Dedifferentiated amniotic fluid mesenchymal stem cell (primary cell): Measurements from ENCODE around the gene FOXRED2.
"Not testable (repeated sequence)": the region's sequence is repeated elsewhere in the genome, so short reads cannot be mapped to it uniquely, and the experiment has no call there.

Experiments used
- DNase-seq: peaks from one replicate; pipeline ENCODE4 v3.0.0-alpha.2; 2016; ENCODE audit errors: extremely low spot score

Gene FOXRED2

DNA sequence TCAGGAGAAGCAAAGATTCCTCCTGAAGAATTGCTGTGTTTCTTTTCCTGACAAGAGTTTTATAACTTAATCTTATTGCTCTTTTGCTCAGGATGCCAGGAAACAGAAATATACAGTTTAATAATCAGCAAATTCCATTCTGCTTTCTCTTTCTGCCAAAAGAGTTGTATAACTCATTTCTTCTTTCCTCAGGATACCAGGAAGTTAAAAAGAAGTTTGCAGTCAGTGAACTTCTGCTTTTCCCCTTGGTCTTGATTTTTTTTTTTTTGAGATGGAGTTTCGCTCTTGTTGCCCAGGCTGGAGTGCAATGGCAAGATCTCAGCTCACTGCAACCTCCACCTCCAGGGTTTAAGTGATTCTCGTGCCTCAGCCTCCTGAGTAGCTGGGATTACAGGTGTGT lies 13.1 kb upstream of the FOXRED2 start:
- DNase-seq: not testable (repeated sequence)

DNA sequence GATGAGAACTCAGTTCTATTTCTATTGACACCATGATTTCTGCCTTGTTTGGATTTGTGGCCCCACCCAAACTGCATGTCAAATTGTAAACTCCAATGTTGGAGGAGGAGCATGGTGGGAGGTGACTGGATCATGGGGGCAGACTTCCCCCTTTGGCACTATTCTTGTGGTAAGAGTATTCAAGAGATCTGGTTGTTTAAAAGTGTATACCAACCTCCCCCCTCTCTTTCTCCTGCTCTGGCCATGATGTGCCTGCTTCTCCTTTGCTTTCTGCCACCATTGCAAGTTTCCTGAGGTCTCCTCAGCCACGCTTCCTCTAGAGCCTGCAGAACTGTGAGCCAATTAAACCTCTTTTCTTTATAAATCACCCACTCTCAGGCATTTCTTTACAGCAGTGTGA lies 7.9 kb upstream of the FOXRED2 start:
- DNase-seq: no peak

DNA sequence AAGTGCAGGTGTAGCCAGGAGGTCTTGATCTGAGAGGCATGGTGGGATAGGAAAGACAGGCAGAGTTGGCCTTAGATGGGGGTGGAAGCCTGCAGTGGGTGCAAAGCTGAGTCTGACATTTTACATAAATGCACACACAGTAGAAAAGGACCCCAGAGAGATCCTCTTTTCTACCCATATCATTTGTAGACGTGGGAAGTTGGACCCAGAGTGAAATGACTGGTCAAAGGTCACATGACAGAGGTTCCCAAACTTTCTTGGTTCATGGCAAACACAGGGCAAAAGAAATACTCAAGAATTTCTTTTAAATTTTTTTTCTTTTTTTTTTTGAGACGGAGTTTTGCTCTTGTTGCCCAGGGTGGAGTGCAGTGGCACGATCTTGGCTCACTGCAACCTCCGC lies 6.2 kb upstream of the FOXRED2 start:
- no peak for DNase-seq

- no peak for DNase-seq
Observed at GRCh38 chr22:36512333-36512732, 5.5 kb upstream of the FOXRED2 start.

GRCh38 chr22:36510966-36511881 lies 4.4 kb upstream of the FOXRED2 start:
- DNase-seq: peak; percentile 47

GRCh38 chr22:36510384-36510783 lies 3.5 kb upstream of the FOXRED2 start:
- no peak for DNase-seq

GRCh38 chr22:36507518-36508010 lies 724 bp upstream of the FOXRED2 start:
- no peak for DNase-seq

- no peak for DNase-seq
Observed at GRCh38 chr22:36505998-36506635, 723 bp downstream of the FOXRED2 start.

- no peak for DNase-seq
Observed at GRCh38 chr22:36497910-36498665, 8.8 kb downstream of the FOXRED2 start.

DNA sequence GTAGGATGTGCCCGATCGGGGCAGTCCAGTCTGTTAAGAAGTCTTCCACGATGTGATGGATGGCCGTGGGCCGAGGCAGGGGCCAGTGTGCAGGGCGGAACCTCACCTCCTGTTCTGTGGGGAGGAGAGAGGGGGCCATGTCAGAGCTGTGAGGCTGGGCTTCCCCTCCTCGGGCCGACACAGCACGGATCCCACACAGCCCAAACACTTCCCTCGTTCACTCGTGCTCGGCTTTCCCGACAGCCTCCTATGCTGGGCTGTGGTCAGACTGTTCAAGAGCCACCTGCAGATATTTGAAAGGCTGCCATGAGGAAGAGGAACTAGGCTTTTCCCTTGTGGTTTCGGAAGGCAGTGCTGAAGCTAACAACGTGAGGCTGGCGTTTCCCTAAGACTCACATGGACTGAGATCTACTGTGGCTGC lies 13.1 kb downstream of the FOXRED2 start:
- DNase-seq: no peak

- DNase-seq: no peak
Observed at GRCh38 chr22:36492109-36492508, 14.7 kb downstream of the FOXRED2 start.

GRCh38 chr22:36491155-36491554 lies 15.7 kb downstream of the FOXRED2 start:
- no peak for DNase-seq

DNA sequence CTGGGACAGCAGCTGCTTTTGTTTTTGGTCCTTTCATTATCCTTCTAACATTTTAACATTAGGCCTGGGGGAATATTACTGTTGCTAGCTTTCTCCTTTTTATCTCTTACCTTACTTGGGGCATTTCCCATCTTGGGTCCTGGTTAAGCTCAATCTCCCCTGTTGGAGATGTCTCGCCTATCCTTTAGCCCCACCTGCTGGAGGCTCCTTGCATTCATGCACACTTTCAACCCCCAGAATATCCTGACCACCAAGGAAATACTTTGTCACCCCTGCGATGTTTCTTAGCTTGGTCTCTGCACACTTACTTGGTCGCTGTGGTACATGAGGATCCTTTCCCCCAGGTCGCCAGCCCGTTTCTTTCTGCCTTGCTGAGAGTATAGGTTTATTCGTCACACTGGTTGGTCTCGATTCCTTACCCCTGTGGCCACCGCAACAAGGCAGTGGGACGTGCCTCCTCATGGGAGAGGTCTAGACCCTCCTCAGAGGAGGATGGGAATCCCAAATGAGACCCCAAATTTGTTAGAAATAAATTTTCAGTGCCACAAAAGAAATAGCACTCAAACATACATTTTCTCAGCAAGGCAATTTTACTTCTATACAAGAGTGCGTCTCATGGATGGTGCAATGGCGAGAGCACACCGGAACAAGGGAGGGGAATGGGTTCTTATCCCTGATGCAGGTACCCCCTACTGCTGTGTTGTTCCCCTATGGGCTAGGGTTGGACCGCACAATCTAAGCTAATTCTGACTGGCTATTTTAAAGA lies 20.0 kb downstream of the FOXRED2 start:
- DNase-seq: no peak

- peak; percentile 95 for DNase-seq
Observed at GRCh38 chr22:36481393-36482168, 25.3 kb downstream of the FOXRED2 start, which contains the start of gene TXN2. Gene TXN2, minus strand, starts transcription at chr22:36481640. Its CDS starts 803 bp downstream, at chr22:36480837.

DNA sequence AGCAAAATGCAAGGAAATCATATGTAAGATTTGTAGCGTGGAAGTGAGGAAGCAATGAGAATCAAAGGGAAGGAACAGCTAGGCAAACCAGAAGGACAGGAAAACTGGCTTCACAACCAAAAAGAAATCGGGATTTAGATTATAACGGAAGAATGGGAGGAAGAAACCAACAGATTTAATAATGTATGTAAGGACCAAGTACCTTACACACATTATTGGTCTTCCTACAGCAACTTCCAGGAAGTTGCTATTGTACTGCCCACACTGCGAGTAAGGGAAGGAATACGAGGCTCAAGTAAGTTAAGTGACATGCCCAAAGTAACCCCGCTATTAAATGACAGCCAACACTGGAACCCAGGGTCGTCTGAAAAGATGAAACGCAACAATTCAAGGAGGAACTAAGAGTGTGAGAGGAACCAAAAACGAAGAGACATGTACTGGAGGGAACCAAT lies 25.9 kb downstream of the FOXRED2 start:
- DNase-seq: no peak

GRCh38 chr22:36478966-36479365 lies 27.9 kb downstream of the FOXRED2 start:
- no peak for DNase-seq

GRCh38 chr22:36475341-36475740 lies 31.5 kb downstream of the FOXRED2 start:
- no peak for DNase-seq

DNA sequence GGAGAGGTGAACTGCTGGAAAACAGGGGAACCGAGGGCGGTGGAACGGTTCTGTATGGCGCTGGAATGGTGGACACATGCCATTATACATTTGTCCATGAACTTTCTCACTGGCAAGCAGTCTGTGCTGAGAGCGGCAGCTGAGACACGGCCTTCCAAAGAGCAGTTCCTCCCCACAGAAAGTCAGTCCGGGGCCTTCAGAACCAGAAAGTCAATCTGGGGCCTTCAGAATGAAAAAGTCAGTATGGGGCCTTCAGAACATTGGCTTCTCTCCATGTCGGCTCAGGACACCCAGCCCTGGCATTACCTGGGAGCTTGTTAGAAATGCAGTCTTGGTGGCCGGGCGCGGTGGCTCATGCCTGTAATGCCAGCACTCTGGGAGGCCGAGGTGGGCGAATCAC lies 34.2 kb downstream of the FOXRED2 start:
- DNase-seq: no peak

- DNase-seq: no peak
Observed at GRCh38 chr22:36471341-36471821, 35.5 kb downstream of the FOXRED2 start.

- no peak for DNase-seq
Observed at GRCh38 chr22:36470994-36471331, 35.9 kb downstream of the FOXRED2 start.
